Gastroesophageal sphincter (tissue), 4 donors: ENCODE measurements around the gene BCAS4. TPM values are rescaled to one million over a fixed set of nuclear protein-coding genes. Genes with fewer than 3 reads are reported as not detected.

Experiments used
- ATAC-seq: fragments of 150-250 bp; one replicate; pipeline ENCODE4 v1.9.1; 2016; ENCODE audit warnings: mild to moderate bottlenecking, moderate library complexity
- H3K27ac ChIP-seq, 4 donors: fragments of 200-600 bp; sonication (generic) in 3 of 4; 1 replicate in 3 of 4; 2 replicates in 1 of 4; pipeline ENCODE4 v1.5.1; 2016 to 2019
- H3K27me3 ChIP-seq: fragments of 200-600 bp; sonication (generic); one replicate; pipeline ENCODE4 v1.5.1; 2019
- H3K36me3 ChIP-seq, 2 donors: fragments of 200-600 bp; sonication (generic); one replicate each; pipeline ENCODE4 v1.5.1; 2019; ENCODE audit warnings: control low read depth in 1 of 2
- H3K4me1 ChIP-seq, 3 donors: fragments of 200-600 bp; sonication (generic); 1 replicate in 2 of 3; 2 replicates in 1 of 3; pipeline ENCODE4 v1.5.1; 2016 to 2019; ENCODE audit warnings: control low read depth in 2 of 3
- H3K4me3 ChIP-seq, 2 donors: fragments of 200-600 bp; sonication (generic); one replicate each; pipeline ENCODE4 v1.5.1; 2019; ENCODE audit warnings: mild to moderate bottlenecking in 1 of 2, moderate library complexity in 1 of 2
- H3K9me3 ChIP-seq, 3 donors: fragments of 200-600 bp; sonication (generic); one replicate each; pipeline ENCODE4 v1.5.1; 2017 to 2019; ENCODE audit warnings: control low read depth in 2 of 3
- CTCF ChIP-seq, 4 experiments: fragments of 200-600 bp in 2 of 4; fragments of 450-650 bp in 2 of 4; sonication (generic) in 1 of 4; IDR thresholded peaks; one replicate each; pipeline ENCODE4 v1.5.1; 2017 to 2019; ENCODE audit warnings: antibody characterized with exemption in 4 of 4, mild to moderate bottlenecking in 2 of 4, moderate library complexity in 2 of 4
- EP300 ChIP-seq: sonication (generic); formaldehyde crosslinking; IDR thresholded peaks from one replicate; pipeline ENCODE4 v1.6.1; 2017; ENCODE audit warnings: antibody characterized with exemption, mild to moderate bottlenecking
- POLR2A ChIP-seq, 2 donors: fragments of 450-650 bp; IDR thresholded peaks; one replicate each; pipeline ENCODE4 v1.6.1; 2017; ENCODE audit warnings: antibody characterized with exemption in 2 of 2, mild to moderate bottlenecking in 2 of 2, moderate library complexity in 1 of 2
- POLR2AphosphoS5 ChIP-seq: sonication (generic); formaldehyde crosslinking; IDR thresholded peaks from one replicate; pipeline ENCODE4 v1.6.1; 2017; ENCODE audit warnings: antibody characterized with exemption
- WGBS, 2 donors: methylation state at CpG; one replicate each; pipeline ENCODE4 v1.1.5; 2018; ENCODE audit warnings: low coverage in 1 of 2; 5-methylcytosine and 5-hydroxymethylcytosine counted together
- total RNA-seq, 4 donors: library from RNA; depleted of rRNA; stranded (reverse); fragments of >200 nt; gene quantifications; one replicate each; pipeline ENCODE4 v1.1.0, GENCODE V29; 2016

The BCAS4 gene
- total RNA-seq, 4 donors from 2014 or later = 4.4 to 18.7 (median 4.7) TPM

- Histone ChIP-seq H3K27ac (no peak overlapping the region), H3K4me1 (no peaks in the 10 kb centered on the region), H3K4me3 (no peak overlapping the region), H3K27me3 (no peaks in the 10 kb centered on the region), H3K36me3 (peaks cover 0 to 16% of the 10 kb centered on the region in 2 donors), H3K9me3 (no peaks in the 10 kb centered on the region)
- TF ChIP-seq POLR2AphosphoS5 = no peak
- no peak for TF ChIP-seq EP300
- 74 to 82% methylated on average over 8 to 12 of the region's 16 CpGs for WGBS, 2 donors
- no peak for ATAC-seq
These were observed 77.9 kb downstream of the BCAS4 start for GRCh38 chr20:50872560-50873425.

GRCh38 chr20:50873585-50873984 lies 78.7 kb downstream of the BCAS4 start:
- TF ChIP-seq EP300 (no peak), CTCF (IDR thresholded peaks at IDR 0.05) (no peak)
- Histone ChIP-seq H3K4me1 (no peaks in the 10 kb centered on the region), H3K36me3 (peaks cover 0 to 16% of the 10 kb centered on the region in 2 donors), H3K27ac (no peak overlapping the region), H3K4me3 (no peak overlapping the region), H3K27me3 (no peaks in the 10 kb centered on the region), H3K9me3 (no peaks in the 10 kb centered on the region)
- WGBS, 2 donors = 85 to 88% methylated on average over 7 of the region's 10 CpGs
- ATAC-seq = no peak

- TF ChIP-seq POLR2A (IDR thresholded peaks at IDR 0.05) (no peak), EP300 (no peak), CTCF (IDR thresholded peaks at IDR 0.05) (no peak), POLR2AphosphoS5 (no peak)
- Histone ChIP-seq H3K27me3 (no peaks in the 10 kb centered on the region), H3K27ac (no peak overlapping the region), H3K9me3 (no peaks in the 10 kb centered on the region), H3K4me1 (no peaks in the 10 kb centered on the region), H3K36me3 (peaks cover 0 to 16% of the 10 kb centered on the region in 2 donors), H3K4me3 (no peak overlapping the region)
- WGBS, 2 donors = 100% methylated on average over 2 of the region's 10 CpGs; no CpG with 5 or more reads in 1 of the 2 donors
- ATAC-seq = no peak
These were observed 79.4 kb downstream of the BCAS4 start for GRCh38 chr20:50874111-50874757.

- H3K27ac ChIP-seq = no peak overlapping the region
- H3K4me1 ChIP-seq = no peaks in the 10 kb centered on the region
- peaks cover 0 to 16% of the 10 kb centered on the region in 2 donors for H3K36me3 ChIP-seq
- 97 to 100% methylated on average over 2 to 6 of the region's 28 CpGs for WGBS, 2 donors
- no peaks in the 10 kb centered on the region for H3K27me3 ChIP-seq
- no peak for TF ChIP-seq POLR2AphosphoS5
- no peak for TF ChIP-seq EP300
- TF ChIP-seq POLR2A (IDR thresholded peaks at IDR 0.05) = no peak
- TF ChIP-seq CTCF (IDR thresholded peaks at IDR 0.05) = no peak
- H3K4me3 ChIP-seq = no peak overlapping the region
- no peak for ATAC-seq
- no peaks in the 10 kb centered on the region for H3K9me3 ChIP-seq
These were observed 80.2 kb downstream of the BCAS4 start for GRCh38 chr20:50874758-50875665.

- TF ChIP-seq POLR2AphosphoS5 (no peak), CTCF (IDR thresholded peaks at IDR 0.05) (no peak), EP300 (no peak), POLR2A (IDR thresholded peaks at IDR 0.05) (no peak)
- WGBS, 2 donors = 91 to 94% methylated on average over 8 of the region's 19 CpGs
- Histone ChIP-seq H3K27me3 (no peaks in the 10 kb centered on the region), H3K9me3 (no peaks in the 10 kb centered on the region), H3K27ac (no peak overlapping the region), H3K4me1 (no peaks in the 10 kb centered on the region), H3K36me3 (peaks cover 0 to 16% of the 10 kb centered on the region in 2 donors), H3K4me3 (no peak overlapping the region)
- no peak for ATAC-seq
These were observed 81.3 kb downstream of the BCAS4 start for GRCh38 chr20:50876063-50876685.
